Caki2 (cell line): ENCODE results near the gene FARSB. TPM values are rescaled to one million over a fixed set of nuclear protein-coding genes. Genes with fewer than 3 reads are reported as not detected.

ENCODE experiments used
- DNase-seq: peaks from one replicate; pipeline ENCODE4 v3.0.0-alpha.2; 2015; ENCODE audit warnings: low read depth
- in situ Hi-C: cut with HindIII; loops from 2 replicates; pipeline ENCODE4 v1.10.0; 2016; ENCODE audit warnings: low sequenced_read_pairs, low pct_unique_long_range_greater_than_20kb, mixed read lengths
- total RNA-seq: library from RNA; depleted of rRNA; stranded (reverse); fragments of >200 nt; shearing (Covaris generic); gene quantifications from 2 replicates; pipeline ENCODE4 v1.2.3, GENCODE V29; 2014; ENCODE audit warnings: low replicate concordance; rRNA removed

Gene FARSB
- total RNA-seq, 1 experiment from 2014 or later = 3.4 TPM

GRCh38 chr2:222526480-222527277 is 129.2 kb downstream of the FARSB start:
- in situ Hi-C loops = no loop called here
- no peak for DNase-seq

DNA sequence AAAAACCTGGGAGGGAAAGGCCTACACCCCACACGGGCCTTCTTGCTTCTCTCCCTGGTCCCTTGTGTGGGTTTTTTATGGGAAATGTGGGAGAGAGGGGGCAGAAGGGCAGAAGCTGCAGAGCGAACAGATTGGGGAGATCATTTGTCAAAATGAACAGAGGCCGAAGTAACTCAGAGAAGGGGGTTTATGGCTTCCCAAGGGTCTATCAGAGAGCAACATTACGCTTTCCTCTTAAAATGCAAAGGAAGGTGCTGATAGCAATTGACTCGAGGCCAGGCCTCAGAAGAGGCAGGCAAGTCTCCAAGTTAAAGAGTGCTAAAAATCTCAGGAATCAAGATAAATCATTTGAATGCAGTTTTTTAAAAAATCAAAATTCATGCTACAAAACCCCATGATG is 130.1 kb downstream of the FARSB start:
- DNase-seq = no peak
- in situ Hi-C loops = no loop called here

DNA sequence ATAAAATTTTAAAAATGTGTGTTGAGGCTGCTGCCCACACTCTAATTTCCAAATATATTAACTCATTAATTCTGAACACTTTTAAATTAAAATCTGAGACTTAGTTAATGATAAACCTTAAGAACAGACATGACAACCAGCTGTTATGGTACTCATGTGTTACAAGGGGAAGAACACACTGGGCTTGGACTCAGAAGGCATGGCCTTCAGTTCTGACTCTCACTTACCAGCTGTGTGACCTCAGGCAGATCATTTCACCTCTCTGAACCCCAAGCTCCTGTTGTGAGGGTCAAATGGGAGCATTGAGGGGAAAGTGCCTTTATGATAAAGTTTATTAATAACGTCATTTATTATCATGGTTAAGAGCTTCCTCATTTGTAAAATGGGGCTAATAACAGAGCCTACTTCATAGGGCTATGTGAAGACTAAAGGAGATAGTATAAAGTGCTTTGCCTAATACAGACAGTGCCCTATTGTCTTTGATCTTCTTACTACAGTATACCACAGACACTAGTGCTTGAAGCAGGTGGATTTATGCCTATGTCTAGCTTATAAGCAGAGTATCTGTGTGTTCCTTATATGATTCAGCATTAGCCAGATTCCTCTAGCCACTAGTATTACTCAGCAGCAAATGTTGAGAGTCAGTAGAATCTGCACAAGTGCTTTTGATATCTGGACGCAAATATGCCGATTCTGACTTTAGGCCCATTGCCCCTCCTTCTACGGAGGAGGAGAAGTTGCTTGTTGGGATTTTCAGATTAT is 131.9 kb downstream of the FARSB start:
- no peak for DNase-seq
- in situ Hi-C loops = no loop called here

GRCh38 chr2:222522082-222522481 is 133.8 kb downstream of the FARSB start:
- DNase-seq = no peak
- in situ Hi-C loops = no loop called here

GRCh38 chr2:222521099-222521498 is 134.8 kb downstream of the FARSB start:
- in situ Hi-C loops = no loop called here
- no peak for DNase-seq

Other genes starting within 250 kb of the FARSB start
- 7.5 and 8.1 TPM in 2 replicates for gene SGPP2, start 231.5 kb downstream of the FARSB start, total RNA-seq
- not detected in 2 replicates for gene MOGAT1, start 15.6 kb upstream of the FARSB start, total RNA-seq
- 100 and 171 TPM in 2 replicates for gene ACSL3, start 204.9 kb upstream of the FARSB start, total RNA-seq